GM21515 (cell line): Measurements from ENCODE around the gene NLGN1.
"Not testable (repeated sequence)": the region's sequence is repeated elsewhere in the genome, so short reads cannot be mapped to it uniquely, and the experiment has no call there.

Experiments used
- ATAC-seq: cut with Tn5 transposase; IDR thresholded peaks from one replicate; pipeline ENCODE4 v1.9.1; 2021; ENCODE audit not compliant: unreplicated experiment

NLGN1 gene

DNA sequence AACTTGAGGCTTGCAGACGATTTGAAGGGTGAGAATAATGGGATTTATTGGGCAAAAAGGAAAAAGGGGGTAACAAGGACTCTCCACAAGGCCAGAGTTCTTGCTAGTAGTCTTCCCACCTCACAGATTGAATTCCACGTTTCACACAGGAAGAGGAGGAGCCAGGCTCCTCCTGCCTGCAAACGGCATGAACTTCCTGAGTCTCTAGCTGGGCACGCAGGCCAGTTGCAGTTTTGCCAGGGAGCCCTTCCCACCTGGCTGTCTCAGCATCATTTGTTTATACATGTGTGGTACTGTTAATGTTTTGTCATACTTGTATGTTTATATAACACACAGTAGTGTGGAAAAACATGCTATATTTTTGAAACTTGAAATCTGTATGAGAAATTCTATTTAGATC is 155.0 kb downstream of the NLGN1 start:
- ATAC-seq, result no peak

- no peak for ATAC-seq
These were observed 156.2 kb downstream of the NLGN1 start for GRCh38 chr3:173553635-173554280.

DNA sequence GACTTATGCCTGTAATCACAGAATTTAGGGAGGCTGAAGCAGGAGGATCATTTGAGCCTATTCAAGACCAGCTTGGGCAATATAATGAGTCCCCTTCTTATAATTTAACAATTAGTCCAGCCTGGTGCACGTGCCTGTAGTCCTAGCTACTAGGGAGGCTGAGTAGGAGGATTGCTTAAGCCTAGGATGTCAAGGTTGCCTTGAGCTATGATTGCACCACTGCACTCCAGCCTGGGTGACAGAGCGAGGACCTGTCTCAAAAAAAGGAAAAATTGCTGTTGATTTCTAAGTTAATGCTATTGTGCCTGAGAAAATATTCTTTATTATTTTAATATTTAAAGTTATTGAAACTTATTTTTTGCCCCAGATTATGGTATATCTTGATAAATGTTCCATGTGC is 159.0 kb downstream of the NLGN1 start:
- ATAC-seq, result no peak

DNA sequence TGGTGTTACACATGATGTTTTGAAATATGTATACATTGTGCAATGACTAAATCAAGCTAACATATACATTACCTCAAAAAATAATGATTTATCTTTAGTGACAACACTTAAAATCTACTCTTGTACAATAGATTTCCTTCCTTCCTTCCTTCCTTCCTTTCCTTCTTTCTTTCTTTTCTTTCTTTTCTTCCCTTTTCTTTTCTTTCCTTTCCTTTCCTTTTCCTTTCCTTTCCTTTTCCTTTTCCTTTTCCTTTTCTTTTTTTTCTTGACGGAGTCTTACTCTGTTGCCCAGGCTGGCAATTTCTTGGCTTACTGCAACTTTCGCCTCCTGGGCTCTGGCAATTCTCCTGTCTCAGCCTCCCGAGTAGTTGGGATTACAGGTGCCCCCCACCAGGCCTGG is 170.5 kb downstream of the NLGN1 start:
- ATAC-seq, result no peak

- no peak for ATAC-seq
These were observed 171.1 kb downstream of the NLGN1 start for GRCh38 chr3:173568623-173569022.

GRCh38 chr3:173583496-173583895 is 186.0 kb downstream of the NLGN1 start:
- ATAC-seq, result no peak

GRCh38 chr3:173584093-173584837 is 186.7 kb downstream of the NLGN1 start:
- peak; percentile 69 for ATAC-seq

GRCh38 chr3:173584838-173585831 is 187.6 kb downstream of the NLGN1 start:
- no peak for ATAC-seq

- no peak for ATAC-seq
These were observed 188.6 kb downstream of the NLGN1 start for GRCh38 chr3:173586166-173586565.

DNA sequence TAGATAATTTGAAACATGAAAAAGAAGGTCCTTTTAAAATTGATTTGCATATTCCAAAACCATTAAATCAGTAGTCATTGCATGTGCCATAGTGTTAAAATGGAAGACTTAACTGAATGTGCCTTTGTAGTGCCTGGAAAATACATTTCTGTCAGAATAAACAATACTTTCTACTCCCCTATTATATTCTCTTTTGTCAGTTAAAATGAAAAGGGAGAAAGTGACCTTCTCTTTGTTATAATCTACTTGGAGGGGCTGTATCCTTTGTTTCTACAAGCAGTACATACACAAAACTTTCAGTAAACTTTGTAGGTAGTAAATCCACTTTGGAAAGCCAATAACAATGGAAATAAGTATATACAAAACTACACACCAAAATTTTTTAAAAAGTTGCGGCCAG is 189.5 kb downstream of the NLGN1 start:
- no peak for ATAC-seq

GRCh38 chr3:173588556-173588955 is 191.0 kb downstream of the NLGN1 start:
- no peak for ATAC-seq

- no peak for ATAC-seq
These were observed 191.6 kb downstream of the NLGN1 start for GRCh38 chr3:173589116-173589515.

DNA sequence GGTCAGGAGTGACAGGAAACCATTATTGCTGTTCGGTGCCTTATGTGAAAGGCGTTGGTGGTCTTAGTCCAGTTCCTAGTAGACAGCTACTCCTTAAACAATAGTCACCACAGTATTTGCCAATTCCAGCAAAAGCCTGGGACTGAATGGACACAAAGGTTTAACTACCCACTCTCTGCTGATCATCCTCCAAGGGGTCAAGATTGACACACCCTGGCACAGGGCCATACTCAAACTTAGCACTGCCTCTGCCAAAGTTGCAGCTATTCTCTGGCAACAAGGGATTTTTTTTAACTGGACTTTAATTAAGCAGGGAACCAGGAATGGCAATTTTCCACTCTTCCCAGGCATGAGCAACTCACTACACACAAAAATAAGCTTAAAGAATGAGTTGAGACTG is 193.9 kb downstream of the NLGN1 start:
- no peak for ATAC-seq

DNA sequence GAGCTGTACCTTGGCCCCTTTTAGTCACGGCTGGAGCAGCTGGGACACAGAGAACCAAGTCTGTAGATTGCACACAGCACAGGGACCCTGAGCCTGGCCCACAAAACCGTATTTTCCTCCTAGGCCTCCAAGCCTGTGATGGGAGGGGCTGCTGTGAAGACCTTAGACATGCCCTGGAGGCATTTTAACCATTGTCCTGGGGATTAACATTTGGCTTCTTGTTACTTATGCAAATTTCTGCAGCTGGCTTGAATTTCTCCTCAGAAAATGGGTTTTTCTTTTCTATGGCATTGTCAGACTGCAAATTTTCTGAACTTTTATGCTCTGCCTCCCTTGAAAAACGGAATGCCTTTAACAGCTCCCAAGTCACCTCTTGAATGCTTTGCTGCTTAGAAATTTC is 197.3 kb downstream of the NLGN1 start:
- ATAC-seq, result not testable (repeated sequence)

GRCh38 chr3:173599673-173600072 is 202.1 kb downstream of the NLGN1 start:
- no peak for ATAC-seq

- ATAC-seq, result no peak
These were observed 217.0 kb downstream of the NLGN1 start for GRCh38 chr3:173614522-173614921.

- ATAC-seq, result no peak
These were observed 218.1 kb downstream of the NLGN1 start for GRCh38 chr3:173615661-173616060.

DNA sequence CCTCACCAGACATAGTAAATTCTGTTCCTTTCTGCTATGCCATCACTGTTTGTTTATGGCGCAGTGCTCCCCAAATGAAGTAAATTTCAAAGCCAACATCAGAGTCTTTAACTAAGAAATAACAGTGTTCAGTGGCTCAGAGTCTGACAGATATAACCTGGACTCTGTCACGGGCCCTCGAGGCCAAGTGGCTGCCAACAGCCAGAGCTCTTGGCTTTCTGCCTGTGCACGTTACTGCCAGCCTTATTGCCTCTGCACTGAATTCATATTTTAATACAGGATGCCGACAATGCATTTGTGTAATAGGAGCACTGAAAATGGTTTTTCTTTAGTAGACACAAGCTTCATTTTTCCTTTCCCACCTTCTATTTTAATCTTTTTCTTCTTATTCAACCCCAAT is 219.9 kb downstream of the NLGN1 start:
- no peak for ATAC-seq

DNA sequence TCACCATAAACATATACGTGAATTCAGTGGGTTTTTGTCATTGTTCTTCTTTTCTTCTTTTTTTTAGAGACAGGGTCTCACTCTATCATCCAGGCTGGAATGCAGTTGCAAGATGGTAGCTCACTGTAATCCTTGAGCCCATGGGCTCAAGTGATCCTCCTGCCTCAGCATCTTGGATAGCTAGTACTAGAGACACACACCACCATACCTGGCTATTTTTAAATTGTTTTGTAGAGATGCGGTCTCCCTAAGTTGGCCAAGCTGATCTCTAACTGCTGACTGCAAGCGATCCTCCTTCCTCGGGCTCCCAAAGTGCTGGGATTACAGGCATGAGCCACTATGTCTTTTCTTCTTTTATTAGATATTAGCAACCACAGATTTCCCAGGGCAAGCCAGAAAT is 220.6 kb downstream of the NLGN1 start:
- no peak for ATAC-seq

GRCh38 chr3:173618703-173619102 is 221.2 kb downstream of the NLGN1 start:
- ATAC-seq, result no peak

- ATAC-seq, result no peak
These were observed 224.6 kb downstream of the NLGN1 start for GRCh38 chr3:173622166-173622565.

- ATAC-seq, result no peak
These were observed 226.5 kb downstream of the NLGN1 start for GRCh38 chr3:173624086-173624485.
